Breast epithelium (tissue), 4 donors: ENCODE data around the gene BRICD5. TPM values are rescaled to one million over a fixed set of nuclear protein-coding genes. Genes with fewer than 3 reads are reported as not detected.

ENCODE experiments used
- DNase-seq, 2 donors: peaks; one replicate each; pipeline ENCODE4 v3.0.0-alpha.2; 2019; ENCODE audit warnings: low spot score in 2 of 2
- H3K27ac ChIP-seq, 2 donors: fragments of 200-600 bp; sonication (generic) in 1 of 2; one replicate each; pipeline ENCODE4 v1.5.1; 2016 to 2019; ENCODE audit warnings: mild to moderate bottlenecking in 1 of 2
- H3K27me3 ChIP-seq, 2 donors: fragments of 200-600 bp; sonication (generic) in 1 of 2; one replicate each; pipeline versions ENCODE4 v1.5.1 to v1.6.0; 2017 to 2019; ENCODE audit warnings: control low read depth in 1 of 2, mild to moderate bottlenecking in 1 of 2
- H3K36me3 ChIP-seq: fragments of 200-600 bp; one replicate; pipeline ENCODE4 v1.5.1; 2019
- H3K4me1 ChIP-seq, 2 donors: fragments of 200-600 bp; sonication (generic); one replicate each; pipeline ENCODE4 v1.5.1; 2016 to 2019; ENCODE audit warnings: control low read depth in 1 of 2
- H3K4me3 ChIP-seq, 3 donors: fragments of 200-600 bp; sonication (generic); 1 replicate in 2 of 3; 2 replicates in 1 of 3; pipeline ENCODE4 v1.5.1; 2016 to 2019; ENCODE audit warnings: mild to moderate bottlenecking in 3 of 3, moderate library complexity in 2 of 3
- H3K9me3 ChIP-seq, 2 donors: fragments of 200-600 bp; sonication (generic) in 1 of 2; one replicate each; pipeline ENCODE4 v1.5.1; 2016 to 2019; ENCODE audit warnings: control low read depth in 1 of 2
- POLR2A ChIP-seq: fragments of 450-650 bp; IDR thresholded peaks from one replicate; pipeline ENCODE4 v1.6.1; 2016; ENCODE audit warnings: antibody characterized with exemption, mild to moderate bottlenecking, moderate library complexity
- POLR2AphosphoS5 ChIP-seq, 3 donors: sonication (generic); formaldehyde crosslinking; IDR thresholded peaks; one replicate each; pipeline ENCODE4 v1.6.1; 2017; ENCODE audit warnings: antibody characterized with exemption in 3 of 3
- intact Hi-C: fragments of 100-400 bp; cut with DNase I; formaldehyde crosslinking; loops from one replicate; pipeline ENCODE4 v1.15.1; 2023; ENCODE audit warnings: low total_unique reads
- total RNA-seq, 3 donors: library from RNA; depleted of rRNA; stranded (reverse); fragments of >200 nt; gene quantifications; one replicate each; pipeline ENCODE4 v1.1.0, GENCODE V29; 2016
- TF ChIP-seq, protein P1 (sequence below), 3 donors: fragments of 450-650 bp; IDR thresholded peaks; one replicate each; pipeline ENCODE4 v1.5.1; 2016 to 2017; ENCODE audit warnings: antibody characterized with exemption in 3 of 3, mild to moderate bottlenecking in 3 of 3, moderate library complexity in 3 of 3

Gene BRICD5
- total RNA-seq, 3 donors from 2014 or later = 1.4 to 7.5 (median 5.9) TPM

DNA sequence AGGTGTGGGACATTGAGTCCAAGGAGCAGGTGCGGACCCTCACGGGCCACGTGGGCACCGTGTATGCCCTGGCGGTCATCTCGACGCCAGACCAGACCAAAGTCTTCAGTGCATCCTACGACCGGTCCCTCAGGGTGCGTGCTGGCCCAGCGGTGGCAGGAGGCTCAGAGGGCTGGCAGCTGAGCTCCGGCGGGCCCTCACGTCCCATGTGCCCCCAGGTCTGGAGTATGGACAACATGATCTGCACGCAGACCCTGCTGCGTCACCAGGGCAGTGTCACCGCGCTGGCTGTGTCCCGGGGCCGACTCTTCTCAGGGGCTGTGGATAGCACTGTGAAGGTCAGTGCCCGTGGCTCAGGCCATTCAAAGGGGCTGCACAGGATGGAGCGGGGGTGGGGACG is 34.6 kb downstream of the BRICD5 start:
- no peaks in the 10 kb centered on the region for H3K4me1 ChIP-seq
- TF ChIP-seq, protein P1, sequence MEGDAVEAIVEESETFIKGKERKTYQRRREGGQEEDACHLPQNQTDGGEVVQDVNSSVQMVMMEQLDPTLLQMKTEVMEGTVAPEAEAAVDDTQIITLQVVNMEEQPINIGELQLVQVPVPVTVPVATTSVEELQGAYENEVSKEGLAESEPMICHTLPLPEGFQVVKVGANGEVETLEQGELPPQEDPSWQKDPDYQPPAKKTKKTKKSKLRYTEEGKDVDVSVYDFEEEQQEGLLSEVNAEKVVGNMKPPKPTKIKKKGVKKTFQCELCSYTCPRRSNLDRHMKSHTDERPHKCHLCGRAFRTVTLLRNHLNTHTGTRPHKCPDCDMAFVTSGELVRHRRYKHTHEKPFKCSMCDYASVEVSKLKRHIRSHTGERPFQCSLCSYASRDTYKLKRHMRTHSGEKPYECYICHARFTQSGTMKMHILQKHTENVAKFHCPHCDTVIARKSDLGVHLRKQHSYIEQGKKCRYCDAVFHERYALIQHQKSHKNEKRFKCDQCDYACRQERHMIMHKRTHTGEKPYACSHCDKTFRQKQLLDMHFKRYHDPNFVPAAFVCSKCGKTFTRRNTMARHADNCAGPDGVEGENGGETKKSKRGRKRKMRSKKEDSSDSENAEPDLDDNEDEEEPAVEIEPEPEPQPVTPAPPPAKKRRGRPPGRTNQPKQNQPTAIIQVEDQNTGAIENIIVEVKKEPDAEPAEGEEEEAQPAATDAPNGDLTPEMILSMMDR (IDR thresholded peaks at IDR 0.05) = no peak
- TF ChIP-seq POLR2AphosphoS5 (IDR thresholded peaks at IDR 0.05) (no peak), POLR2A (no peak)
- H3K36me3 ChIP-seq = peaks cover 4% of the 10 kb centered on the region
- H3K27ac ChIP-seq = no peak overlapping the region
- H3K4me3 ChIP-seq = no peak overlapping the region
- H3K27me3 ChIP-seq = no peaks in the 10 kb centered on the region
- no peaks in the 10 kb centered on the region for H3K9me3 ChIP-seq
- no peak for DNase-seq
- intact Hi-C loops = no loop called here

DNA sequence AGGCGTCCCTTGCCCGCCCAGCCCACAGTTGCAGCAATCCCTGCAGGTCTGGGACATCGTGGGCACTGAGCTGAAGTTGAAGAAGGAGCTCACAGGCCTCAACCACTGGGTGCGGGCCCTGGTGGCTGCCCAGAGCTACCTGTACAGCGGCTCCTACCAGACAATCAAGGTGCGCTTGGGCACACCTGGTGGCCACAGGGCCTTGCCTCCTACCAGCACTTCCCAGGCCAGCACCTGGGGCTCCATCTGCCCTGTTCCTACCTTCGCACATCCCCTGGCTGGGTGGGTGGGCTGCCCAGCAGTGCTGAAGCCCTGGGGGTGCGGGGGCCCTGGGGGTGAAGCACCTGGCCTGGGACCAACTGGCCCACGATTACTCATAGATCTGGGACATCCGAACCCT is 35.2 kb downstream of the BRICD5 start:
- Histone ChIP-seq H3K27ac (no peak overlapping the region), H3K4me1 (peaks cover 0 to 6% of the 10 kb centered on the region in 2 donors), H3K36me3 (peaks cover 4% of the 10 kb centered on the region), H3K27me3 (no peaks in the 10 kb centered on the region), H3K4me3 (no peak overlapping the region), H3K9me3 (no peaks in the 10 kb centered on the region)
- intact Hi-C loops = no loop called here
- DNase-seq = no peak
- TF ChIP-seq POLR2AphosphoS5 (IDR thresholded peaks at IDR 0.05) (no peak), POLR2A (no peak)
- TF ChIP-seq, protein P1 (IDR thresholded peaks at IDR 0.05) = no peak

DNA sequence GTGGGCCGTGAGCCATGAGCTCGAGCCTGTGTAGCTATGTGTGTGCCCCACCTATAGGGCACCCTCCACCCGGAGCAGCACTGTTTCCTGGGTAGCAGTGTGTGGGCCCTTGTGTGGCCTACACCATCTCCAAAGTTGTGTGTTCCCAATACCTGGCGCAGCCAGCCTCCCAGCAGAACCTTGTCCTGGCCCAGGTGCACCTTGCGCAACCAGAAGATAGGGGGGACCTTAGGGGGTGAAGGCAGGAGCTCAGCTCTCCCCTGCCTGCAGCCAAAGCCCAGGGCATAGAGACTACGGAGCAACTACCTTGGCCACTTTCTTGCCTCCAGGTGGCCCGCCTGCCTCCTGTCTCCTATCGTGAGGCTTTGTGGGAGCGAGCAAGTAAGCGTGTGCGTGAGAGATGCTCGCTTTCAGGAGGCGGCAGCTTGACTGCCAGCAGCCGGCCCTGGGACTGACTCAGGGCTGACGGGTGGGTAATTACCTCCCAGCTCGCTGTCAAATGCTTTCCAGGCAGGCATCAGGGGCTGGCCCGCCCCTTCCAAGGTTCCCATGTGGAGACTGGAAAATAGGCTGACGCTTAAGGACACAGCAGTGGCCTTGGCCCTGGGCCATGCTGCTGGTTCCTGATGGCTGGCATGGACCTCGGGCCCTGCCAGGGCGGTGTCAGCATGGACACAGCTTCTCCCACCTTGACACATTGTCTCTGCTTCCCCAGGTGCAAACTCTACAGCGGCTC is 36.1 kb downstream of the BRICD5 start:
- Histone ChIP-seq H3K27me3 (no peaks in the 10 kb centered on the region), H3K4me3 (no peak overlapping the region), H3K27ac (no peak overlapping the region), H3K9me3 (no peaks in the 10 kb centered on the region), H3K36me3 (peaks cover 4% of the 10 kb centered on the region), H3K4me1 (peaks cover 0 to 6% of the 10 kb centered on the region in 2 donors)
- intact Hi-C loops = no loop called here
- TF ChIP-seq POLR2A = no peak
- TF ChIP-seq, protein P1 (IDR thresholded peaks at IDR 0.05) = no peak
- no peak for TF ChIP-seq POLR2AphosphoS5 (IDR thresholded peaks at IDR 0.05)
- DNase-seq = no peak

DNA sequence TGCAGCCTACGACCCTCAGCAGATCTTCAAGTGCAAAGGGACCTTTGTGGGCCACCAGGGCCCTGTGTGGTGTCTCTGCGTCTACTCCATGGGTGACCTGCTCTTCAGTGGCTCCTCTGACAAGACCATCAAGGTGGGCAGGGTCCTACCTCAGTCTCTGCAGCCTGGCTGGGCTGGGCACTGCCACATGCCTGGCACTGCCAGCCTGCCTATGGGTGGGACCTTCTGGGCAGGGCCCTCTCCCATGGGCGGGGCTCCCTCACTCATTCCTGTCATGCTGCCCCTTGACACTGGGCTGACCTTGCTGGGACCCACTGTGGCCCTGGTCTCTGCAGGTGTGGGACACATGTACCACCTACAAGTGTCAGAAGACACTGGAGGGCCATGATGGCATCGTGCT is 36.7 kb downstream of the BRICD5 start:
- peaks cover 0 to 6% of the 10 kb centered on the region in 2 donors for H3K4me1 ChIP-seq
- H3K4me3 ChIP-seq = no peak overlapping the region
- DNase-seq = no peak
- no peaks in the 10 kb centered on the region for H3K9me3 ChIP-seq
- intact Hi-C loops = no loop called here
- H3K27ac ChIP-seq = no peak overlapping the region
- peaks cover 4% of the 10 kb centered on the region for H3K36me3 ChIP-seq
- H3K27me3 ChIP-seq = no peaks in the 10 kb centered on the region
- TF ChIP-seq, protein P1 (IDR thresholded peaks at IDR 0.05) = no peak
- TF ChIP-seq POLR2A = no peak

DNA sequence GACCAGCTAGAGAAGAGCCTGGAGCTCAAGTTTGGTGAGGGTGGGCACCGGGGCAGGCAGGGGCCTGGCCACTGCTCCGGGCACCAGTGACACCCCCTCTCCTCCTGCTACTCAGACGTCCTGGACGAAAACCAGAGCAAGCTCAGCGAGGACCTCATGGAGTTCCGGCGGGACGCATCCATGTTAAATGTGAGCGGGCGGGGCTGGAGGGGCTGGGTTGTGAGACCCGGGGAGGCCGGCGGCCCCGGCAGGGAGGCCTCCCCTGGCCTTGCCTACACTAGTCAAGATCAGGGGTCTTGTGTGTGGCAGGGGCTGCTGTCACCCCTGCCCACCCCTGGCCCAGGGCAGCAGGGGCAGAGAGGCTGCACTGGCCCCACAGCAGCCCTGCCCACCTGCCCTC is 37.3 kb downstream of the BRICD5 start:
- peaks cover 4% of the 10 kb centered on the region for H3K36me3 ChIP-seq
- DNase-seq = no peak

More for the DNA sequence above, 37.3 kb downstream of the BRICD5 start:
- TF ChIP-seq POLR2A (no peak), POLR2AphosphoS5 (IDR thresholded peaks at IDR 0.05) (no peak)
- TF ChIP-seq, protein P1 (IDR thresholded peaks at IDR 0.05) = no peak
- no peaks in the 10 kb centered on the region for H3K27me3 ChIP-seq
- H3K4me3 ChIP-seq = no peak overlapping the region
- no peak overlapping the region for H3K27ac ChIP-seq
- intact Hi-C loops = no loop called here
- H3K9me3 ChIP-seq = no peaks in the 10 kb centered on the region
- H3K4me1 ChIP-seq = peaks cover 0 to 6% of the 10 kb centered on the region in 2 donors
